NCI-H146 (cell line): ENCODE measurements around the gene SHC2.
"Not testable (repeated sequence)": the region's sequence is repeated elsewhere in the genome, so short reads cannot be mapped to it uniquely, and the experiment has no call there.

ENCODE experiments used
- DNase-seq: peaks from one replicate; lab custom pipeline; 2025; lab: John Stamatoyannopoulos, UW

The SHC2 gene

DNA sequence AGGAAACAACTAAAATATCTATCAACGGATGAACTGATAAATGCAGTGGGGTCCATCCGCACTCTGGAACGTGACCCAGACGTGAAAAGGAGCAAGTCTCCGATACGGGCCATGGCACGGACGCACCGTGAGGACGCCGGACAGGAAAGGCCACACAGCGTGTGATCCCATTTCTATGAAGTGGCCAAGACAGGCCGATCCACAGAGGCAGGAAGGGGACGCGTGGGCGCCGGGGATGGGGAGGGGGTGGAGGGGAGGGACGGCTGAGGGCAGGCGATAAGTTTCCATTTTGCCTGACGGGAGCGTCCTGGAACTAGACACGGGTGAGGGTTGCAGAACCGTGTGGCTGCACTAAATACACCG lies 13.8 kb downstream of the SHC2 start:
- no peak for DNase-seq

DNA sequence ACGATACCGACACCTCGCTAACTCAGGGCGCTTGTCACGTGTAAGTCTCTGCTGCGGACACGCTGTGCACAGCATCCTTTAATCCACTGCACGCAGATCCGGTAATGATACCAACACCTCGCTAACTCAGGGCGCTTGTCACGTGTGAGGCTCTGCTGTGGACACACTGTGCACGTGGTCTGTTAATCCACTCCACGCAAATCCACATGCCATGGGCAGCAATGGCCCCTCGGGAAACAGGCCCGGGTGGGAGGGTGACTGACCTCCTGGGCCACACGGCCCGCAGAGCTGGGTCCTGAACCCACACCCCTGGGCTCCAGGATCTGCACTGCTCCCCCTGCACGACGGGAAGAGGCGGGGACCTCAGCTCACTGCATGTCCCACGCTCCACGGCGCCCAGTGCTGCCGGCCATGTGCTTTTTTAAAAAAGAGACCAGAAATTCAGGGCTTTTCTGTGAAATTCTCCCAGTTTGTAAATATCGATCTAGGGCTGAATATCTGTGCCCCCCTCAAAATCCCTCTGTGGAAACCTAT lies 16.1 kb downstream of the SHC2 start:
- DNase-seq, result no peak

DNA sequence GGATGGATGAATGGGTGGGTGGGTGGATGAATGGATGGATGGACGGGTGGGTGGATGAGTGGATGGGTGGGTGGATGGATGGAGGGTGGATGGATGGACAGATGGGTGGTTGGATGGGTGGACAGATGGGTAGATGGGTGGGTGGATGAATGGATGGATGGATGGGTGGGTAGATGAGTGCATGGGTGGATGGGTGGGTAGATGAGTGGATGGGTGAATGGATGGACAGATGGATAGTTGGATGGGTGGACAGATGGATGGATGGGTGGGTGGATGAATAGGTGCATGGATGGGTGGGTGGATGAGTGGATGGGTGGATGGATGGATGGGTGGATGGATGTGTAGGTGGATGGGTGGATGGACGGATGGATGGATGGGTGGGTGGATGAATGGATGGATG lies 17.8 kb downstream of the SHC2 start:
- DNase-seq, result no peak

DNA sequence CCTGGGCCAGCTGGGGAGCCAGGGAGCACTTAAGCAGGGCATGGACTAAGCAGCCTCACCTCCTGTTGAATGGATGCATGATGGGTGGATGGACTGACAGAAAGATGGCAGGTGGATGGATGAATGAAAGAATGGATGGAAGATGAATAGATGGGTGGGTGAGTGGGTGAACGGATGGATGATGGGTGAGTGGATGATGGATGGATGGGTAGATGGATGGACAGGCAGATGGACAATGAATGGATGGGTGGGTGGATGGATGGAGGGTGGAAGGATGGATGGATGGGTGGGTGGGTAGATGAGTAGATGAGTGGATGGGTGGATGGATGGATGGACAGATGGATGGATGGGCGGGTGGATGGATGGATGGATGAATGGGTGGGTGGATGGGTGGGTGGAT lies 18.7 kb downstream of the SHC2 start:
- DNase-seq, result no peak

DNA sequence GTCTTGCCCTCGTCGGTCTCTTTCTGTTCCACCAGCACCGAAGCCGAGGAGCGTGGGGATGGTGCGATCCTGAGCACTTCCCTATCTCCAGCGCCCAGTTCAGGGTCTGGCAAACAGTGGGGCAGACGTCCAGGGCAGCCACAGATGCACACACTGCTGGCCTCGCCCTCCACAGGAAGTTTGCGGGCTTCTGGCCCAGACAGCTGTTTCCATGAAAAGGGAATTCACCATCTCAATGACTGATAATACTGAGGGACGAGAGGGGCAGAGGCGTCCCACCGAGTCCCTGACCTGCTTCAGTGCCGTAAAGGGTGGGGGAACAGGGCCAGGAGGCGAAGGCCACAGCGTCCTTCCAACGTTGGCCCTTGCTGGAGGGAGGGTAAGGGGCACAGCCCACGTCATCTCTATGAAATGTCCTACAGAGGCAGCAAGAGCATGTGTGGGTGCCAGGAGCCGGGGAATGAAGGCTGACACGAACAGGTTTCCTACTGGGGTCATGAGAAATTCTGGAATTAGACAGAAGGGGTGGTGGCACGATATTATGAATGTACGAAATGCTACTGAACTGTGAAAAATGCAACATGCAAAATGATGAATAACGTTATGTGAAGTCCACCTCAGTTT lies 19.5 kb downstream of the SHC2 start:
- no peak for DNase-seq

DNA sequence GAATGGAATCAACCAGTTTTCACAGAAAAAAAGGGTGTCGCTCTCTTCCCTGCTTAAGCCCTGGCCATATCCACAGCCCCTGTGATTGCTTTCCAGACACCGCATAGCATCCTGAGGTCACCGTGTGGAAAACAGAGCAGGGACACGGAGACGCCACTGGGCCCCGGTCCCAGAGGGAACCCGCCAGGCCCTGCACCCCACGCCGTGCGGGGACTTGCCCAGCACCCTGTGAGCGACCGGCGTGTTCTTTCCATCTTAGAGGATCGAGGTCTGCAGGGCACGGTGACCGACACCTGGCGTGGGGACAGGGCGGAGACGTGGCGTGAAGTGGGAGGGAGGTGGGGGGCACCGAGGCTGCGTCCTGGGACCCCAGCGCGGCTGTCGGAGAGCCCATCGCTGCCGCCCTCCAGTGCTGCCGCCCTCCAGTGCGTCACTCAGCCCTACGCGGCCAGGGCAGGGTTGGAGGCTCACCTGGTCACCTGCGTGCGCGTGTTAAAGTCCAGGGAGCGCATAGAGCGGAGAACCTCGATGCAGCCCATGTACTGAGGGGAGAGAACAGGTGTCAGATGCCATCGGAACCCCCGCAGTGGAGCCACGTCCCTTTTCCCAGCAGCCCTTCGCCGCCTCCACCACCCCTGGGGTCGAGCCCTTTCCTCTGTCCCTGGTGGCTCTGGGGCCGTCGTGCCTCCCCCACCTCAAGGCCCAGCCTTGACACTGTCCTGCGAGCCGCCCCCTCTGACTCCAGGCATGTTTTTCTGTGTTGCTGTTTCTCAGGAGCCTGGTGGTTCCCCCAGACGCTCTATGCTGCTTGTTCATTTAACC lies 20.2 kb downstream of the SHC2 start:
- DNase-seq, result no peak

DNA sequence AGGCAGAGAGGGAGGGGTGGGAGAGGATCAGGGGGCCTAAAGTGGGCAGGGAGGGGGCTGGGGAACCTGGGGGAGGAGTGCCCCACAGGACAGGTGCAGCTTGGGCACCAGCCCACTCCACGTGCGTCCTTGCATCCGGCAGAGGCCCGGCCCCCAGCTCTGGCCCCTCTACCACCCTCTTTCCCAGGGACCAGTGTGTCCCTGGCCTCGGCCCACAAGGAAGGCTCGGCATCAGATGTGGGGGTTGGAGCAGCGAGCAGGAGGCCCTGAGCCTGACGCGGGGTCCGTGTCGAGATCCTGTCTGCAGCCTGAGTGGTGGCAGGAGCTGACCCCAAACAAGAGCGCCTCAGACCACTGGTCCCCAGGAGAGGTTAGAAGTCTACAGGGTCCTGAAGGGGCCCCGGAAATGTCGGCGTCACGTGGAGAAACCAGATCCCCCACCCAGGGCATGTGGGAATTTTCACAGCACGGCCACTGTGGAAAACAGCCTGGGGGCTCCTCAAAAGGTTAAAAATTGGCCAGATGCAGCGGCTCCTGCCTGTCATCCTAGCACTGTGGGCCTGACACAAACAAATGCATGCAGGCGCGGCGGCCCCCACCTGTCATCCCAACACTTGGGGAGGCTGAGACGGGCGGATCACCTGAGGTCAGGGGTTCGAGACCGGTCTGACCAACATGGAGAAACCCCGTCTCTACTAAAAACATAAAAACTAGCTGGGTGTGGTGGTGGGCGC lies 21.5 kb downstream of the SHC2 start:
- no peak for DNase-seq

DNA sequence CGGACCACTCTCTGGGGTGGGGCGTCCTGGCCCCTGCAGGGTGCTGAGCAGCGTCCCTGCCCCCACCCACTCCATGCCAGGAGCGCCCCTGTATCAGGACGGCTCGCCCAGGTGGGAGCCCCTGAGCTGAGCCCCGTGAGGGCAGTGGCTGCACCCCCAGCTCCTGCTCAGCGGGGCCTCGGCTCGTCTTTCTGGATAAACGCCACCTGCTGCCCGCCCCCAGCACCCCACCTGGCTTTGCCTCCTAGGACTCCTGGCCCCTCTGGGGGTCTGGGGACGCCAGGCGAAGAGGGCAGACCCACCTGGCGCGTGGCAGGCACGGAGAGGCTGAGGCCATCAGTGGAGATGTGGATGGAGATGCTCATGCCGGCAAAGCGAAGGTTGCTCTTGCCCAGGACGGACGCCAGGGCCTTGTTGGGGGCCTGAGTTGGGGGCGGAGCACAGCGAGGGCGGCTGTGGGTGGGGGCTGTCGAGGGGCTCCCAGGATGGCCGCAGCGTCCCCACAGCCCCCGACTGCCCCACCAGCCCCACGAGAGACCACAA lies 22.3 kb downstream of the SHC2 start:
- no peak for DNase-seq

DNA sequence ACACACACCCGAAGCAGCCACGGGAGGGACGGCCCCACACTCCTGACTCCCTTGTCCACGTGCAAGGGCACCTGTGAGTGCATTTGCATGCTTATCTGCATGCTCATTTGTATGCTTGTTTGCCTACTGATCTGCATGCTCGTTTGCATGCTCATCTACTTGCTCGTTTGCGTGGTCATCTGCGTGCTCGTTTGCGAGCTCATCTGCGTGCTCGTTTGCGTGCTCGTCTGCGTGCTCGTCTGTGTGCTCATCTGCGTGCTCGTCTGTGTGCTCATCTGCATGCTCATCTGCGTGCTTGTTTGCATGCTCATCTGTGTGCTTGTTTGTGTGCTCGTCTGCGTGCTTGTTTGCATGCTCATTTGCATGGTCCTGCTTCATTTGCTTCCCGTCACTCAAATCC lies 23.8 kb downstream of the SHC2 start:
- DNase-seq, result no peak

DNA sequence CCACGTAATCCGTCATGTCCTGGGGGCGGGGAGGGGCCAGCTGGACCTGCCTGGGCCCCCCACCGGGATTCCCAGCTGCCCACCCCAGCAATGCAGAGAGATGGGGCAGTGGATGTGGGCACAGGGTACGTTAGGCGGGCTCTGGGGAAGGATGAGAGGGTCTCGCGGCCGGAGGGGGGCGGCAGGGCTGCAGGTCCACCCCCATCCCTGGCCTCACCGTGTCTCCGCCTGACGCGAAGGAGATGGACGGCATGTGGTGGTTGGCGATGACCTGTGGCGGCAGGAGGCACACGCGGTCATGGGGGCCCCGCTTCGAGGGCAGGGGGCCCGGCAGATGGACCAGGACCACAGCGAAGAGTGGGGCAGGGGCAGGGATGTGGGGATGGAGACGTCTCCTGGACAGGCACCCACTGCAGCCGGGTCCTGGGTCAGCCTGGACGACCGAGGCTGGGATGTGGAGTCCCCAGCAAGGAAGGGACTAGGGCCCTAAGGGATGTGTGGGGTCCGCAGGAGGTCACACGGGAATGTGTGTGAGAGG lies 24.4 kb downstream of the SHC2 start:
- DNase-seq, result no peak

DNA sequence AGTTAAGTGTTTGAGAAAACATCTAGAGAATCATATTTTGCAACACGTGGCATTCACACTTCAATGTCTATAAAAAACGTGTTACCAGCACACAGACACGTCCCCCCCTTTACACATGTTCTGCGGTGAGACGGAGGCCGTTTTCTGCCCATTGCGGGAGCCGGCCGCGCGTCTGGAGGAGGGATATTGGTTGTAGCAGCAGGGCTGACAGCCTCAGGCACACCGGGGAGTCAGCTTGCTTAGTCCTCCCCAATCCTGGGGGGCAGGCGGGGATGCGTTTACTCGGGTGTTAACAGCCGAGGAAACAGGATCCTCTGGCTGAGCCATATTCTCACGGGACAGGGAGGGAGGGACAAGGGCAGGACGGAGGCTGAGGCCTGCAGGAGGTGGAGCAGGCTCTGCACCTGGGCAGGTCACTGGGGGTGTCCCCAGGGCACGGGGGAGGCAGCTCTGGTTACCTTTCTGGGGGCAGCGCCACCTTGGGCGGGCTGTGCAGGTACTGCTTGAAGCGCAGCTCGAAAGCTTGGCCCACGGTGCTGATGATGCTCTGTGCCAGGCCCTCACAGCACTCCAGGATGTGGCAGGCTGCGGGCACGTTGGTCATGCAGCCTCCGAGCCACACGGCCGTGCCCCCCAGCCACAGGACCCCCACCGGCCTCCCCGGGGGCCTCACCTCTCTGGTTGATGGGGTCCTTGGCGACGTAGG lies 25.0 kb downstream of the SHC2 start:
- no peak for DNase-seq

DNA sequence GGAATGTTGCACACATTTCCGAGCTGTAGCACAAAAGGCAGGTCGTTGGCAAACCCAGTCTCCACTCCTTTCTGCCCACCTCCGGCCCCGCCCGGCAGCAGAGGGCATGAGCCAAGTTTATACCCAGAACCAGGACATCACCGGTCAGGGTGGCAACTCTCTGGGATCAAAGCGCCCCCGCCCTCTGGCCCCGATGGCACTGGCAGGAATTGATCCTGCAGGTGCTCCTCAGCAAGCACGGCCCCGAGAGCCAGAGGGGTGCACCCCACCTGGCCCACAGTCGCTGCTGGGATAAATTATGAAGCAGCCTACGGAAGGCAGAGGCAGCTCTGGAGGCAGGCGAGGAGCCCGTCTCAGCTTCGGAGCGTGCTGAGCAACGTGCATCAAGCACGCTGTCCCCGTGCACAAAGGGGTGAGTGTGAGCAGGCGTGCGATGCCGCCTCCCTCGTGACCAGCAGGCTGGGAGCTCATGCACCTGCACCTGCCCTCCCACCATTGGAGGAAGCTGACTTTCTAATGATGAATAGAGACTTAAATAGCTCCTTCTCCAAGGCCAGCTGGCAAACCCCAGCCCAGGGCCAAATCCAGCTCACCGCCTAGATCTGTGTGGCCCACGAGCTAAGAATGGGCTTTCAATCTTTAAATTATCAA lies 25.7 kb downstream of the SHC2 start:
- no peak for DNase-seq

DNA sequence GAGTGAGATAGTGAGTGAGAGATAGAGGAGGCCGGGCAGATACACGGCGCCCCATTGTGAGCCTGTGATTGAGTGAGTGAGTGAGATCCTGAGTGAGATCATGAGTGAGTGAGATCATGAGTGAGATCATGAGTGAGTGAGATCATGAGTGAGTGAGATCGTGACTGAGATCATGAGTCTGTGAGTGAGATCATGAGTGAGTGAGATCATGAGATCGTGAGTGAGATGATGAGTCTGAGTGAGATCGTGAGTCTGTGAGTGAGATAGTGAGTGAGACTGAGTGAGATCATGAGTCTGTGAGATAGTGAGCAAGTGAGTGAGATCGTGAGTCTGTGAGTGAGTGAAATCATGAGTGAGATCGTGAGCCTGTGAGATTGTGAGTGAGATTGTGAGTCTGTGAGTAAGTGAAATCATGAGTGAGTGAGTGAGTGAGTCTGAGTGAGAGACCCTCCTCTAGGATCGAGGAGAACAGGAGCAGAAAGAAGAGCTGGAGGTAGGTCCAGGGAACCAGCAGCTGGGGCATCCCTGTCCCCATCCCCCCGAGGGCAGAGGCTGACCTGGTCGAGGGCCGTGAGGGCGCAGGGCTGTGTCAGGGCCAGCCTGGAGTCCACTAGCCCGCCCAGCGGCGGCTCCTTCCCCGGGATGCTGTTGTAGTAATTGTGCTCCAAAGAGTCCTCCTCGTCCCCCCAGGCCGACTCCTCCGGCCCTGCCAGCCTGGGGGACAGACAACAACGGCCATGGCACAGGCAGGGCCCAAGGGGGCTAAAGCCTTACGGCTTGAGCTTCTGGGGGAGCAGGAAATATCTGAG lies 26.5 kb downstream of the SHC2 start:
- no peak for DNase-seq

DNA sequence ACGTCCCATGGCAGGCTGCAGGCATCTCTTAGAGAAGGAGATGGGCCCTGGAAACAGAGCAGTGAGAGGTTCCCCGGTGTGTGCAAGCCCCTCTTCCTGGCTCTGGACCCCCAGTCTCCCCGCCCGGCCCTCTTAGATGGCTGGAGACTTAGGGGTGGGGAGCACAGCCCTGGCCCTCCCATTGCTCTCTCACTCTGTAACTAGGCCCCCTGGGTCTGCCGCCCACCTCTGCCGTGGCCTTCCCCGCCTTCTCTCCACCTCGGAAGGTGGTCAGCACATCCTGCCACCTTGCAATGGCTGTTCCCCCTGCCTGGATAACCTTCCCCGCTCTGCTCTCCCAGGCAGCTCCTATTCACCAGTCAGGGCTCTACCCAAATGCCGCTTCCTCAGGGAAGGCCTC lies 30.1 kb downstream of the SHC2 start:
- no peak for DNase-seq

DNA sequence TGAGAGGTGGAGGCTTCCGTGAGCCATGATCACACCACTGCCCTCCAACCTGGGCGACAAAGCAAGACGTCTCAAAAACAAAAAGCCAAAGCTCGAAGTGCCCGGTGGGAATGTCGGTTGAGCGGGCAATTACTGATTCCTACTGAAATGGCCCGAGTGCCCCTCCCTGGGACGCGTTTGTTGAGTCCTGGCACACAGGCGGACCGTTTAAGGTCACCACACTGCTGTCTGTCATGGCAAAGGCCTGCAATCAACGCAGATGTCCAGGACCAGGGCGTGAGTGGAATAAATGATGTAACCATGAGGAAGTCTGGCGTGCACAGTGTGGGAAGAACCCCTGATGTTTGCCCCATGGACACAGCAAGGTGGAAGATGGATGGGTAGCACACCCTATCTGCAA lies 32.7 kb downstream of the SHC2 start:
- DNase-seq, result no peak

DNA sequence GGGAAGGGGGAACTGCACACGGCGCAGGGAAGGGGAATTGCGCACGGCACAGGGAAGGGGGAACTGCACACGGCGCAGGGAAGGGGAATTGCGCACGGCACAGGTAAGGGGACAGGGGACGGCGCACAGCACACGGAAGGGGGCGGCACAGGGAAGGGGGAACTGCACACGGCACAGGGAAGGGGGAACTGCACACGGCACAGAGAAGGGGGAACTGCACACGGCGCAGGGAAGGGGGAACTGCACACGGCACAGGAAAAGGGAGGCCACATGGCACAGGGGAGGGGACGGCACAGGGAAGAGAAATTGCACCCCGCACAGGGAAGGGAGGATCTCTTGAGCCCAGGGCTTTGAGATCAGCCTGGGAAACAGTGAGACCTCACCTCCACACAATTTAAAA lies 33.2 kb downstream of the SHC2 start:
- DNase-seq, result not testable (repeated sequence)

DNA sequence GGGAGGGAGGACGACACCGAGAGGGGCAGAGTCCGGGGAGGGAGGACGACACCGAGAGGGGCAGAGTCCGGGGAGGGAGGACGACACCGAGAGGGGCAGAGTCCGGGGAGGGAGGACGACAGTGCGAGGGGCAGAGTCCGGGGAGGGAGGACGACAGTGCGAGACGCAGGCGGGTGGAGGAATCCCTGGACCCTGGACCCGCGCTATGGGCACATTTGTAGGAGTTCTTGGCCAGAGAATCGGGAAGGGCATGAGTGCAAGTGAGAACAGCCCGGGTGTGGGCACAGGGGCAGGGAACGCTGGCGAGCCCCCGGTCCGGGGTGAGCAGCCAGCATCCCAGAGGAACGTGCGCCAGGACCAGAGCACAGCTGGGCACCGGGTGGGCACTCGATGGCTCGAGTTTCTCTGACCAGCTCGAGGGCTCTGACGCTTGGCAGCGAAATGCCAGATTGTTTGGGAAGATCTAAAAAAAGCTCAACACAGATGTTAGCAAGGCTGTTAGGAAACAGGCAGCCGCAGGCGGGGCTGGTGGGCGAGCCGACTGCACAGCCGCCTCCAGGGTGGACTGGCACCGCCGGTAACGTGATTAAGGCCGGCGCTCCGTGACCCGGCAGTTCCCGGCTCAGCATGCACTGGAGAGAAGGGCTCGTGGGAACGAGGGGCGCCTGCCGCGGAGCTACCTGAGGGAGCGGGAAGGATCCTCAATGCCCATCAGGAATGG lies 33.9 kb downstream of the SHC2 start:
- no peak for DNase-seq

DNA sequence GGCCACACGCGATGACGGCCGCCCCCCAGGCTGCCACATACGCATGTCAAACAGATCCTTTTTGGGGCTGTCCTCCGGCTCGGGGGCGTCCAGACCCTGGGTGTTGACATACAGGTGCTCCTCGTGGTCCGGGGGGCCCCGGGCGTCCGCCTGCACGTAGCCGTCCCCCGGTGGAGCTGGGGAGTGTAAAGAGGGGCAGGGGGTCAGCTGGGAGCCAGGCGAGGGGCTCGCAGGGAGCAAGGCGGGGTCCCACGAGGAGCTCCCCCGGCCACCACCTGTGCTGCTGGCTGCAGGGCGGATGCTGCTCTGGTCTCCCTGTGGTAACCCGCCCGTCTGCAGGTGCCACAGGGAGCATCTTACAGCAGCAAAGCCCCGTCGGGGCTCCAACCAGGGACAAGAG lies 35.8 kb downstream of the SHC2 start:
- no peak for DNase-seq

DNA sequence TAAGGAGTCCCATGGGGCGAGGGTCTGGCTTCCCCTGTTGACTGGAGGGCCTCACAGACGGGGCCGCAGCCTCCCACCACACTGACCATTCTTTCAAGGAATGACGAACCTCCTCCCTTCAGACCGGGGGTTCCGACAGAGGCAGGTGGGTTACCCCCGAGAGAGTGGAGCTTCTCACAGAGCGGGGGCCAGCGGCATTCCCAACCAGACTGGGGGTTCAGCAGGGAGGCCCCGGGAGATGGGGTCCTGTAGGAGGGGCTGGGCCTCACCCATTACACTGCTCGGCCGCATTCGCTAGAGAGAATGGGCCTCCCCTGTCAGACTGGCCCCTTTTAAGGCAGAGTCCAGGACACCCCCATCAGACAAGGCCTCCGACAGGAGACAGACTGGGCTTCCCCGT lies 36.3 kb downstream of the SHC2 start:
- no peak for DNase-seq
